Daoy (cell line): ENCODE results near the gene ATF7. TPM values are rescaled to one million over a fixed set of nuclear protein-coding genes. Genes with fewer than 3 reads are reported as not detected.
A peak's percentile ranks its signal among the peaks of the same experiment; 100 is the strongest.

Experiments used
- DNase-seq: peaks from one replicate; pipeline ENCODE4 v3.0.0-alpha.2; 2015; ENCODE audit warnings: low read depth
- total RNA-seq: library from RNA; depleted of rRNA; stranded (reverse); fragments of >200 nt; shearing (Covaris generic); gene quantifications from 2 replicates; pipeline ENCODE4 v1.2.3, GENCODE V29; 2014

The ATF7 gene
- total RNA-seq, 1 experiment from 2014 or later = 4.1 TPM

DNA sequence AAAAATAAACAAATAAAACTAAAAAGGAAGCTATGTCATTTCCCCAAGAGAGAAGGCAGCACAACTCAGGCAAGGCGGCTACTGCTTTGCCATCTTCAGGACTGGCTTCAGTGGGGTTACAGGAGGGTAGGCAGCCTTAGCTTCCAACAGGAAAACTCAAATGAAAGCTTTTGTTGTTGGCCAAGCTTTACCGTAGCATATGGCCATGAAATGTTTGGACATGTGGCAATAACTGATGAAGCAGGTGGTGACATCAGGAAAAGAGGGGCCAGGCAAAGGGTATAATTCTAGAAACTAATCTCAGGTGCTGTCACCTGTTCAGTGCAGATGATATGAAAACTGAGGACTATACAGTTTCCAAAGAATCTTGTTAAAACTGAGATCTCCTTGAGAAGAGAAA, 96.1 kb downstream of the ATF7 start:
- no peak for DNase-seq

DNA sequence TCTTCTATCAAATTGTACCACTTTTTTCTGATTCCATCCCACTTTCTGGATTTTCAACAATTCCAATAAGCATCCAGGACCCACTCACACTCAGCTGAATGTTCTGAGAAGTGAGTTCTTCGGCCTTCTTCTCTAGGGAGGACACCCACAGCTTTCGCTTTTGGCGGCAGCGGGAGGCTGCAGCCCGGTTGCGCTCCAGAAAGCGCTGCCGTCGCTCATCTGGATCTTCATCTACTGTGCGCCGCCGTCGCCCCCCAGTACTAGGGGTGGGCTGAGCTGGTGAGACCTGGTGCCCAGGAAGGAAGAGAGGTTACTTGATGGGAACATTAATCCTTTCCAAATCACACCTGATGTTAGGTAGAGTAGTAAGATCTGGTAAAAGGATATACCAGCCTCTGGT, 101.7 kb downstream of the ATF7 start:
- no peak for DNase-seq

DNA sequence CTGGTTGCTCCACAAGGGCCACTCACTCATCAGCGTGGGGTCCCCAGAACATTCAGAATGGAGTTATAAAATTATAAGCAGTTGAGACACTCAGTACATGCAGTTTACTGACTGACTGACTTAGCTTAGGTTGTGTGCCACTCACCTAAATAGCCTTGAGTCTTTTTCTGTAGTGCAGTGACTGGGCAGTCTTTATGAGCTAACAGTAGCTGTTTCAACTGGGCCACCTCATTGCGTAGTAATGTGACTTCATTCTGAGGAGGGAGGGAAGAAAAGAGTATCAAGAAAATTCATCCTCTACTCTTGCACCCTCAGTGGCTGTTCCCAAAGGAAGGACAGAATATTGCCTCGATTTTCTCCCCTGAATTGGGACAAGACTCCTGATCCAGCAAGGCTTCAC, 103.1 kb downstream of the ATF7 start:
- no peak for DNase-seq

DNA sequence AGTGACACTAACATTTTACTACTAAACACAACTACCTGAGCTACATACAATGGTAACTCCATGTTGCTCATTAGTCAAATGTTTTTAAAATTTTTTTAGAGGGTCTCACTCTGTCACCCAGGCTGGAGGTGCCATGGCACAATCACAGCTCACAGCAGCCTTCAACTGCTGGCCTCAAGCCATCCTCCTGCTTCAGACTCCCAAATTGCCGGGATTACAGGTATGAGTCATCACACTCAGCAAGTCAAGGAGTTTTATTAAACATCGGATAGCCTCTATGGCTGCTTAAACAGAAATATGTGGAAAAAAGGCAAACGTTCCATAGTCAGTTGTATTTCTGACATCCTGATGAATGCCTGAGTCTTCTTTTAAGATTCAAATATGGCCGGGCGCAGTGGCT, 107.8 kb downstream of the ATF7 start:
- DNase-seq = peak; percentile 34

DNA sequence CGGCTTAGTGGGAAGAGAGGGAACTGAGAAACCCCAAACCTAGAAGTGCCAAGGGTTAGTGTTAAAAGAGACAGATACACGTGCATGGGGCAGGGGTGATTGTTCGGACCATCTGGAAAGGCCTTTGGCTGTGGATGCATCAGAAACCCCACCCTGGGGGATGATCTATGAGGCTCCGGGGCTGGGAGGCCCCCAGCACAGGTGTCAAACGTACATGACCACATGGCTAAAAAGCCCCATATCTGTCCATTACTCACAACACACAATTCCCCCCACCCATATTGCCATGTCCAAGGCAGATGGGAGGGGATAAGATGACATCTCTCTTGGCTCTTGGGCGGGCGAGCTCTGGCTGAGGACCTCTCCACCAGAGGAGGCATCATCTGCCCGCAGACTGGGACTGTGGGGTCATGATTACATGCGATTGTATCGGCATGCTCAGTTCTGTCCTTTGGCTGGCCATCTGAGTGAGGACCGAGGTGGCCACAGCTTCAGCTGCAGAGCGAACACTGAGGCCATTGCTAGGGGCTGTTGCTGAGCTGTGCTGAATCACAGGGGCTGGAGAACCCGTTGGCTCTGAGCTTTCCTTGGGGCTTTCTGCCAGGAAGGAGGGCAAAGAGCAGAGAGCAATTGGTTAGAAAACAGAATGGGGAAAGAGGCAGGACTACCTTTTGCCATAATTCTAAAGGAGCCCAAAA, 109.3 kb downstream of the ATF7 start:
- DNase-seq = no peak

DNA sequence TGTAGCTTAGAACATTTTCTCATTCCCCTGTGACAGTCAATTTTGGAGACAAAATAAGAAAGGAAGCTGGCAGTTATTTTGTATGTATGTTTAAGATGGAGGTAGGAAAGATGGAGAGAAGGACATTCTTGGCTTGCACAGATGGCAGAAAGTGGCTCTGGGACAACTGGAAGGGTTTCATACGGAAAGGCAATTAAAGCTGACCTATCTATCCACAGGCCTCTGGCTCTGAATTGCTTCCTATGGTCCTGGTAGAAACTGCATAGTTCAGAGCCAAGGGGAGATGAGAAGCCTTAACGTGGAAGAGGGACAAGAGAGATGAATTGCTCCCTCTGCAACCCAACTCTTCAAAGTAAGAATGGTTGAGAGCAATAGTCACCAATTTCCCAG, 110.9 kb downstream of the ATF7 start:
- no peak for DNase-seq

DNA sequence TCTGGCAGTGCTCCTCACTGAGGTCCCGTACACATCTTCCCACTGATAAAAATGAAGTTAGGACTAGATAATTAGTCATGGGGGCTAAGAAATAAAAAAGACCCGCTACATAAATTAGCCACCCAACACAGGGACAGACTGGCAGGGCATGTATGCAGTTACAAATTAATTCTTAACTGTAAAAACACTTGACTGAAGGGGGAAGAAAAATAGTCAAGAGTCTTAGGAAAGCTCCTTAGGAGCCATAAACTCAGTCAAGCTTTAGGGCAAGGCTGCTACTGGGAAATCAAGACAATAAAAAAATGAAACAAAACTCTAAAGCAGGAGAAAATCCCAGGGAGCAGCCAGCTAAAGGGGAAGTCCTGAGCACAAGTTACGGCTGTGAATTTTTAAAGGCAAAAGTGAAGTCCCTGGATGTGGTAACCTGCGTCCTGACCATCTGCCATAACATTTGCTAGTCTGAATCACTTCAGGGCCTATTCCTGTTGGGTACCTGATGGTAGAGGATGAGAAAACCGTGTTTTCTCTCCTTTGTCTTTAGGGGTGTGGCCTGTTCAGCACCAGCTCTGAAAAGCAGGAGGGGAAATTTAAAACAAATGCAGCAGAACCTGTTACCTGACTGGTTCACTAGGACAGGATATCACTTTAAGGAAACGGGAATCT, 111.4 kb downstream of the ATF7 start:
- no peak for DNase-seq

DNA sequence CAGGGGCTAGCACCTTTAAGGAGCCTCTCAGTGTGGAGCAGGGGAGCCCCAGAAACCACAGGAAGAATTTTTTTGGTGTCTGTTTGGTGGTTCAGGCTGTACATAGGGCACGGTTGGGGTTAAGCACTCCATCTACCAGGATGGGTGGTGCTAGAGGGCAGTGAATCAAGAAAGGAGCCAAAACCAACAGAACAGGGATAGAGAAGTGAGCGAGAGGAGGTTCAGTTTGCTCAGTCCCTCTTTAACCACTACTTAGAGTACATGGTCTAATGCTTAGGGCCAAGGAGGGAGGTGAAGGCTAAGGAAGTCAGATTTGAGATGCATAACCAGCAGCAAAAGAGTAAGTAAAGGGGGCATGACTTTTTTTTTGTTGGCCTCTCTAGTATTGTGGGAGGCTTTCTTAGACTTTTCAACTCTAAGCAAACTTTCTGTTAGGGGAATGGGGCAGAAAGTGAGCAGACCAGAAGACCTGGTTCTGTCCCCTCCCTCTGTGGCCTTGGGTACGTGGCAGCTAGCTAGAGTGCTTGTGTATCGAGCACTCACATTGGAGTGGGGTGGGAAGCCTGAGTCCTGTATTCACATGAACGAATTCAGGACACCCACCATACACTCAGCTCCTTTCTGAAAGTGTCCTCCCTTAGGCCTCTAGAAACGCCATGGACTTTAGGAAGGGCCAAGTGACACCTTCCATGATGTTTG, 112.3 kb downstream of the ATF7 start:
- DNase-seq = no peak

DNA sequence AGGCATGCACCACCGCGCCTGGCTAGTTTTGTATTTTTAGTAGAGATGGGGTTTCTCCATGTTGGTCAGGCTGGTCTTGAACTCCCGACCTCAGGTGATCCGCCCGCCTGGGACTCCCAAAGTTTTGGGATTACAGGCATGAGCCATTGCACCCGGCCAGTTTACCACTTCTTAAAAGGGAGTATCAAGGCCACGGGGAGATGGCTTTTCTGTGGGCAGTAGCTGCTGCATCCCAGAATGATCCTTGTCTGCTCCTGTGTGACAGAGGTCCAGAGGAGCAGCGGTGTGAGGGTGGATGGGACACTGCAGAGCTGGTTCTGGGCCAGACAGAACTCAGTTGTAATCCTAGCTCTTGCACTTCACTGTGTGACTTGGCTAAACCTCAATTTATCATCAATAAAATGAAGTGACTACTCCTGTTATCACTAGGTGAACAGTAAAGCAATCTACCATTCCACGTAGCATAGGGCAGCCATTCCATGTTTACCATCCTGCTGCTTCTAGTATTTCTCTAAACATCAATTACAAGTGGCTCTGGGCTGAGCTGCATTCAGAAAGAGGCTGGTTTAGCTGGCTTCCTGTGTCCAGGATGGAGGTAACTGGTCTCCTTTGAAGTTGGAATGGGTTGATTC, 115.9 kb downstream of the ATF7 start:
- DNase-seq = no peak

DNA sequence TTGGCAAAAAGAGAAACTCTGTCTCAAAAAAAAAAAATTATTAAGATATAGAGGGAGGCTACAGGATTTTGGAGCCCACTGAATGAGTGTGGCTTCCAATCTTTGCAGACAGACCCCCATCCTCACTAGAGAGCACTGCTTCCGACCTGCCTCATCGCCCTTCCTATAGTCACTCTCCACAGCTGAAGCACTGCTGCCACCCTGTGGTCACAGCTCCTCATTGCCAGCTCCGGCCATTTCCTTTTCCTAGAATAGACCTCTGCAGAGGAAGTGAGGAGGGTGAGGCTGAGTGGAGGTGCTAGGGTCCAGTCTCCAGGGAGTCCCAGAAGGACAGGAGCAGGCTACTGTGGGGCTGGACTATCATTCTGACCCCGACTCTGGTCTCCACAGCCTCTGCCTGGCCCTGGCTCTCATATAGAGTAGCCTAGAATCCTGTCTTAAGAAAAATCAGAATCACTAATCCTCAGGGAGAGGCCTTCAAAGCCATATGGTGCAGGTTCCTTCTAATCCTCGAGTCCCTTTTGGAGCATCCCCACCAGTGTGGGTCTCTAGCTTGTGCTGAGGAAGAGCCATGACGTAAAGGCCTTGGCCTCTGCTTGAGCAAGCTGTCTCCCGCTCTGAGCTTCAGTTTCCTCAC, 117.5 kb downstream of the ATF7 start:
- peak; percentile 83 for DNase-seq

DNA sequence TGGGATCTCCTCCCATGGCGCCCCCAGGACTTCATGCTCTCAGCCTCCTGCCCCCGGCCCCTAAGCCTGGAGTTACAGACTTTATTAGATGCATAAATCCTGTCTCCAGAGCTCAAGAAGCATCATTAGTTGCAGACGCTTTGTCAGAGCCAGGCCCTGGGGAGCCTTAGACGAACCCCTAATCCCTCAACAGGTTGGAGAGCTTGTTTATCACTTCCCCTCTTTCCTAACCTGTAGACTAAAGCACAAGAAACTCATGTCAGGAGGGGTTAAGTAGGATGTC, 118.6 kb downstream of the ATF7 start:
- DNase-seq = no peak

DNA sequence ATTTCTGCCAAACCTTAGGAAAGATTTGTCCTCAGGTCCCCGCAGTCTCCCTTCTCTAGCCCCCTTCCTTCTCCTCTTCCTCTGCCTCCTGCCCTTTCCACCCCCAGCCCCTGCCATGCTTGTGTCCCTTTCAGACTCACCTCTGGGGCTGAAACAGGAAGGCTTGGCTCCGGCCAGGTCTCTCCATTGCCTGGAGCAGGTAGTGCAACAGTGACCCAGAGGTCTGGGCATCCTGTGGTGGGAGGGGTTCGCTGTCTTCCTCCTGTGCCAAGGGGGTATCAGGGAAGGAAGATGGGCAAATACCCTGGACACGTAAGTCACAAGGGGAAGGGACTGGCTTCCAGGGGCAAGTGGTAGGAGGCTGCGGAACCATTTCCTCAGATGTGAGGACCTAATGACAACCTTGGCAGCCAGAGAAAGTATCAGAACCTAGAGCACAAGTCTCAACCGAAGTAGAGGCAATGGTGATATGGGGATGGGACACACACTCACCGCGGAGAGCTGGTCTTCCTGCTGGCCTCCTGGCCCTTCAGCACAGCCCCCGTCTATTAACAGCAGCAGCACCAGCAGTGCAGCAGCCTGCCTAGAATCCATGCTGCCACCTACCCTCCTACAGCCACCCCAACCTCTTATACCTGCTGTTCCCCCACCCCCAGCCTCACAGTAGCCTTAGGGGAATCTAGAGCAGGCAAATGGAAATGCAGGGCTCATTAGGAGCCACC, 119.1 kb downstream of the ATF7 start, which contains the start of gene NPFF:
NPFF (minus strand) TSS at position 604 of the 722 bp plus-strand sequence; CDS start at position 594, 10 bp downstream.
- DNase-seq = no peak

DNA sequence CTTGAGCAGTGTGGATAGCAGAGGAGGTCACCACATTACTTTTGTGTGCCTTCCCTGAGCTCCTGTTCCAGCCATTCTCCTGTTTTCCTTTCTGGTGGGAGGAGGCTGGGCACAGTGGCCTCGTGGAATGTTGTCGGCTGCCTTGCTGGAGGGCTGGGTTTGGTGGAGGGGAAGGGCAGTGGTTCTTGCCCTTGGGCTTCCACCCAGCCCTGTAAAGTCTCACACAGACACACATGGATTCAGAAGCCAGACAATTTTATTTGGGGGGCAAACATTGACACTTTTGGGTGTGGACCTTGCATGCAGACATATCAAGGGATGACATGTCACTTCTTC, 119.8 kb downstream of the ATF7 start:
- no peak for DNase-seq

DNA sequence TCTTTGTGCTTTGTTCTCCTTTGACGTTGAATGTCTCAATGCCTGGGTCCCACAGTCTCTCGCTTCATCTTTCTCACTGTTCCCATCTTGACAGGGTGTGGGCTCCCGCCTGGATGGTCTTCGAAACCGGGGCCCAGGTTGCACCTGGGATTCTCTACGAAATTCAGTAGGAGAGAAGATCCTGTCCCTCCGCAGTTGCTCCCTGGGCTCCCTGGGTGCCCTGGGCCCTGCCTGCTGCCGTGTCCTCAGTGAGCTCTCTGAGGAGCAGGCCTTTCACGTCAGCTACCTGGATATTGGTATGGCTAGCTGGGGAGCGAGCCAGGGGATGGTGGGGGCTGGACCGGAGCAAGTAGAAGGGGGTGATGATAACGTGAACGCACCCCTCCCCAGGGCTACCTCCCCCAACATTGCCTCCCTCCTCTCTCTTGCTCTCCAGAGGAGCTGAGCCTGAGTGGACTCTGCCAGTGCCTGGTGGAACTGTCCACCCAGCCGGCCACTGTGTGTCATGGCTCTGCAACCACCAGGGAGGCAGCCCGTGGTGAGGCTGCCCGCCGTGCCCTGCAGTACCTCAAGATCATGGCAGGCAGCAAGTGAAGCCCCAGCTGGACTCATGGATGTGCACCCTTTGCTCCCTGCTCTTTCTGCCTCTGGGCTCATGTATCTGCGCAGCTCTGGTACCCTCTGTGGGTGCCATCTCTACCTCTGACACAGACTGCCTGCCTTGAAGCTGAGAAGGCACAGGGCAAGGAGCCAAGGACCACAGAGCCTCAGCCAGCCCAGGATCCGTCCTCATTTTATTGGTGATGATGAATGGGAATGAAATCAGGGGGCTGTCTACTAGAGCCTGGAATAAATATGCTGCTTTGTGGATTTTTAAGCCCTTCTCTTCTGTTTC, 120.4 kb downstream of the ATF7 start:
- peak; percentile 28 for DNase-seq

DNA sequence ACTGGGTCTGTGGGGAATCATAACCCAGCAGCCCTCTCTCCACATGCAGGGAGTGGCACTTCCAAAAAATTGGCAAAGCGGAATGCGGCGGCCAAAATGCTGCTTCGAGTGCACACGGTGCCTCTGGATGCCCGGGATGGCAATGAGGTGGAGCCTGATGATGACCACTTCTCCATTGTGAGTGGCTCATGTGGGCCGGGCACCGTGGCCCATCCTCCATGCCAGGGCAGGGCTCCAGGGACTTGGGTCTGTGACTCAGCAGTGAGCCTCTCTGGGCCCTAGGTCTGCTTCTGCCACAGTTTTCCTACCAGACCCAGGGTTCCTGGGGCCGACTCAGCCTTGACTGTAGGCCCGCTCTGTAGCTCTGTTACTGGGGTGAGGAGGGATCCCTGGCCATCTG, 121.1 kb downstream of the ATF7 start:
- DNase-seq = peak; percentile 50

DNA sequence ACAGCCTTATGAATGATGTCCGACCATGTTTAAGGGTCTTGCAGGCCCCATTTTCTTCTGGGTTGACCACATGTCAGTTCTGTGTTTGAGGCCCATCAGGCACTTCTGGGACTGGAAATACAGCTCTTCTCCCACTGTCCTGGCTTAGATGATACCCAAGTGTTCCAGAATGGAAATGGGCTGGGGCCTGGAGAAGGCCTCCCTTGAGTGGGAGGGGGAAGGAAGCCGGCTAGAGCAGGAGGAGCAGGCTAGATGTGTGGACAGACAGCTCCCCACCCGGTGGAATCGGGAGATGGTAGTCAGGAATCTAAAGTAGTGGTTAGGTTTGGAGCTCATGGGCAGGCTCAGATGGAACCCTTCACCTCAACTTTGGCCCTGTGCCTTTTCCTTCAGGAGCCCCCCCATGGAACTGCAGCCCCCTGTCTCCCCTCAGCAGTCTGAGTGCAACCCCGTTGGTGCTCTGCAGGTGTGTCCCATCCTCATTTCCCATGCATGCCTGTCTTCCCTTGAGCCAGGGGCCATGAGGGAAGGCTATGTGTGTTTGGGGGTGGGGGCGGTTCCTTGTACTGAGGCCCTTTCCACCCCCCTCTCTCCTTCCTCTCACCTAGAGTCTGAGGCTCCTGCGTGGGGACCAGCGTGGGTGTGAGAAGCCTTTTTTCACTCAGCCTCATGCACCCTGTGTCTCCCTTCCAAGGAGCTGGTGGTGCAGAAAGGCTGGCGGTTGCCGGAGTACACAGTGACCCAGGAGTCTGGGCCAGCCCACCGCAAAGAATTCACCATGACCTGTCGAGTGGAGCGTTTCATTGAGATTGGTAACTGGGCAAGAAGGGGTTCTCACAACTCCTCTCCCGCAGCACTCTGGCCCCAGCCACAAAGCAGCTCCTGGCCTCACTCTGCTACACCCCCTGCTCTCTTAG, 121.9 kb downstream of the ATF7 start:
- no peak for DNase-seq

DNA sequence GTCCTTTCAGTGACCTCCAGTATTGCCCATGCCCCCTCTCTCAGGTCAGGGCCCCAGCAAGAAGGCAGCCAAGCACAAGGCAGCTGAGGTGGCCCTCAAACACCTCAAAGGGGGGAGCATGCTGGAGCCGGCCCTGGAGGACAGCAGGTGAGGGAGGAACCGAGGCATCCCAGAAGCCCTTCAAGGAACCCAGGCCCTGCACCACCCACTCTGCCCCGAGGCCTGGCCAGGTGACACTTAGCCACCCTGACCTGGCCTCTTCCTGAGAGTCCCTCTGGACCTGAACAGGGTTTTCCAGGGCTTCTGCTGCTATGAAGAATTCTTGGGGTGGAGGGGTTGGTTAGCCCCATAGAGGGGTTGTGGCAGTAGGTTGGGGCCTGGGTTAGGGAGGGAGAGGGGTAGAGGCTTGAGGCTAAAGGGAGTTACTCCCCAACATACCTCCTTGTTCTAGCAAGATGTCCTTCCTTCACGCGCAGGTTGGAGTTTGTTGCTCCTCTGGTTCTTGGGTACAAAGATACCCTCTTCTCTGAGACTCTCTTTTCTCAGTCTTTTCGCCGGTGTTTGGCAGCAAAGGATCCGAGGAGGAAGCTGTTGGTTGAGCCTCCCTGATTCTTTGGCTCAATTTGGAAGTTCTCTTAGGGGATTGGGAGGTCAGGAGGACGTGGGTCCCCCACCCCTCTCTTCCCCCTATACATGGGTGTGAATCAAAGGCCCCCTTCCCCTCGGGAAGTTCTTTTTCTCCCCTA, 123.0 kb downstream of the ATF7 start:
- DNase-seq = no peak

DNA sequence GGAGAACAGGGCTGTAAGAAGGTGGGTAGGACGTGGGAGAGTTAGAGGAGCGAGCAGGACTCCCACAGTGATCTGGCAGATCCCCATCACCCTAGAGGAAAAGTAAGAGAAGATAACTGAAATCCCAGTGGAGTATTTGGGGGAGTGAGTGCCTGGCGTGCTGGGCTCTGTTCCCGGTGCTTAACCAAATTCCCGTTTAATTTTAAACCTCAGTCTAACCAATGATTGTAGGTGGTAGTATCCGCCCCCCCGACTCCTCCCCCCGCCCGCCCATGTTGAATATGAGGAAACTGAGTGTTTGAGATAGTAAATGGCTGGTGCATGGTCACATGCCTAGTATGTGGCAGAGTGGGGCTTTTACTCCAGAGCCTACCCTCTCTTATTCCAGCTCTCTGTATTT, 123.9 kb downstream of the ATF7 start:
- no peak for DNase-seq

DNA sequence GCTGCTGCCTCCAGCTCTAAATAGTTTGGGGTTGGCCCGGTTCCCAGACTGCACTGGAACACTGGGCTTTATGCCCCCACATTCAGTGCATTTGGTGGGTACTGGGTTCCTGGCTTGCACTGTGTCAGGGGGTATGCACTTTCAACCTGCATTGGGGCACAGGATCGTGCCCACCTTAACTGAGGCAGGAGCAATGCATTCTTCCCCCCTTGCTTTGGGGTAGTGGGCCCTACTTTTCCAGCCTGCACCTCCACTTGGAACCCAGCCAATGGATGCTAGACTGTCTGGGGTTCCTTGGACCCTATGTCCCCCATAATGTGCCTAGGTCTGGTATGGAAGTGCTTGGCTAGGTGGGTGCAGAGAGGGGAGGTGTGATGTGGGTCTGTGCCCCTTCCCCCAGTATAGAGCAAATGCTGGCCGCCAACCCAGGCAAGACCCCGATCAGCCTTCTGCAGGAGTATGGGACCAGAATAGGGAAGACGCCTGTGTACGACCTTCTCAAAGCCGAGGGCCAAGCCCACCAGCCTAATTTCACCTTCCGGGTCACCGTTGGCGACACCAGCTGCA, 124.5 kb downstream of the ATF7 start:
- DNase-seq = no peak
